SU-DHL-6 (cell line): ENCODE results near the gene TSPAN17.

Experiments used
- EZH2phosphoT487 ChIP-seq: fragments of 200-600 bp; sonication (generic), shearing (Covaris generic); conservative IDR thresholded peaks from 2 replicates; pipeline ENCODE4 v1.6.1; 2018; ENCODE audit warnings: mild to moderate bottlenecking, antibody characterized with exemption, low read length, moderate library complexity, mixed read lengths
- TF ChIP-seq, protein P1 (sequence below): fragments of 200-600 bp; sonication (generic); IDR thresholded peaks from one replicate; pipeline ENCODE4 v1.5.1; 2017; ENCODE audit warnings: antibody characterized with exemption, mild to moderate bottlenecking, low read length, moderate library complexity; ENCODE audit not compliant: insufficient read depth, poor library complexity, severe bottlenecking

DNA sequence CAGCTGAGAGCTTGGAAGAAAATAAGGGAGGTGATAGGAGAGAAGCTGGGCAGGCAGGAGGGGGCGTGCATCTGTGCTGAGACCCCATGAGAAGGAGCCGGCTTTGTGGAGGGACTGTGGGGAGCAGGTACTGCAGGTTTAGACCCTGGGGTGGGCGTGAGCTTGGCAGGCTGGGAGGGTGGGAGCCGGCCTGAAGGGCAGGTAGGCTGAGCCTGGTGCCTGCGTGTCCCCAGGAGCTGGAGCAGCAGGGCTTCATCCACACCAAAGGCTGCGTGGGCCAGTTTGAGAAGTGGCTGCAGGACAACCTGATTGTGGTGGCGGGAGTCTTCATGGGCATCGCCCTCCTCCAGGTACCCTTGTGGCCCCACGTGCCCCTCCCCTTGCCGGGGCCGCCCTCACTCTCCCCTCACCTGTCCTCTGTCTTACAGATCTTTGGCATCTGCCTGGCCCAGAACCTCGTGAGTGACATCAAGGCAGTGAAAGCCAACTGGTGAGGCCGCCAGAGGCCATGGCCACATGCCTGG lies 9.2 kb downstream of the TSPAN17 start:
- TF ChIP-seq, protein P1, sequence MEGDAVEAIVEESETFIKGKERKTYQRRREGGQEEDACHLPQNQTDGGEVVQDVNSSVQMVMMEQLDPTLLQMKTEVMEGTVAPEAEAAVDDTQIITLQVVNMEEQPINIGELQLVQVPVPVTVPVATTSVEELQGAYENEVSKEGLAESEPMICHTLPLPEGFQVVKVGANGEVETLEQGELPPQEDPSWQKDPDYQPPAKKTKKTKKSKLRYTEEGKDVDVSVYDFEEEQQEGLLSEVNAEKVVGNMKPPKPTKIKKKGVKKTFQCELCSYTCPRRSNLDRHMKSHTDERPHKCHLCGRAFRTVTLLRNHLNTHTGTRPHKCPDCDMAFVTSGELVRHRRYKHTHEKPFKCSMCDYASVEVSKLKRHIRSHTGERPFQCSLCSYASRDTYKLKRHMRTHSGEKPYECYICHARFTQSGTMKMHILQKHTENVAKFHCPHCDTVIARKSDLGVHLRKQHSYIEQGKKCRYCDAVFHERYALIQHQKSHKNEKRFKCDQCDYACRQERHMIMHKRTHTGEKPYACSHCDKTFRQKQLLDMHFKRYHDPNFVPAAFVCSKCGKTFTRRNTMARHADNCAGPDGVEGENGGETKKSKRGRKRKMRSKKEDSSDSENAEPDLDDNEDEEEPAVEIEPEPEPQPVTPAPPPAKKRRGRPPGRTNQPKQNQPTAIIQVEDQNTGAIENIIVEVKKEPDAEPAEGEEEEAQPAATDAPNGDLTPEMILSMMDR, result no peak
- TF ChIP-seq EZH2phosphoT487, result no peak
